B cell (primary cell): ENCODE measurements around the gene IGFN1. TPM values are rescaled to one million over a fixed set of nuclear protein-coding genes. Genes with fewer than 3 reads are reported as not detected.

Experiments used
- ATAC-seq: fragments of 200-7000 bp; cut with Tn5 transposase; one replicate; pipeline ENCODE4 v1.10.0; 2021; ENCODE audit warnings: low read depth, mild to moderate bottlenecking, moderate number of reproducible peaks, moderate library complexity
- CTCF ChIA-PET: fragments of 350-600 bp; sonication (Branson Sonifier 250); formaldehyde crosslinking; loops from one replicate; lab custom pipeline; 2021; ENCODE audit warnings: antibody characterized with exemption, inconsistent platforms; lab: Charles Lee
- POLR2A ChIA-PET: fragments of 350-600 bp; sonication (Branson Sonifier 250); formaldehyde crosslinking; loops from one replicate; lab custom pipeline; 2021; ENCODE audit warnings: antibody characterized with exemption; lab: Charles Lee
- DNase-seq: peaks from one replicate; pipeline ENCODE4 v3.0.0; 2013
- H2AFZ ChIP-seq: 2 replicates; pipeline ENCODE4 v1.6.1; 2012; ENCODE audit warnings: mild to moderate bottlenecking, low read depth, low read length; ENCODE audit not compliant: insufficient read depth, poor library complexity, severe bottlenecking
- H3K27ac ChIP-seq, 2 donors: 1 replicate in 1 of 2; 2 replicates in 1 of 2; pipeline ENCODE4 v1.5.1; 2012 to 2013; ENCODE audit warnings: low read length in 2 of 2, mild to moderate bottlenecking in 2 of 2, moderate library complexity in 1 of 2
- H3K27me3 ChIP-seq, 4 experiments: fragments of 200-600 bp in 1 of 4; sonication (generic) in 1 of 4; replicated peaks in 1 of 4; 1 replicate in 2 of 4; 2 replicates in 2 of 4; pipeline versions ENCODE4 v1.6.1 to v1.7.0; 2013 to 2016; ENCODE audit warnings: low read length in 3 of 4, mild to moderate bottlenecking in 2 of 4, mixed read lengths in 1 of 4, moderate library complexity in 1 of 4; ENCODE audit not compliant: insufficient read depth in 4 of 4, control insufficient read depth in 3 of 4; ENCODE audit errors: control extremely low read depth in 1 of 4
- H3K36me3 ChIP-seq, 2 experiments: replicated peaks in 1 of 2; 1 replicate in 1 of 2; 2 replicates in 1 of 2; pipeline versions ENCODE4 v1.6.1 to v1.7.1; 2013; ENCODE audit warnings: low read length in 1 of 2; ENCODE audit not compliant: insufficient read depth in 2 of 2, control insufficient read depth in 1 of 2; ENCODE audit errors: control extremely low read depth in 1 of 2, extremely low read depth in 1 of 2
- H3K4me1 ChIP-seq, 2 donors: fragments of 200-600 bp in 1 of 2; sonication (generic) in 1 of 2; 1 replicate in 1 of 2; 2 replicates in 1 of 2; pipeline versions ENCODE4 v1.5.1 to v1.6.1; 2013 to 2017; ENCODE audit warnings: low read length in 2 of 2; ENCODE audit not compliant: control insufficient read depth in 2 of 2, insufficient read depth in 2 of 2
- H3K4me2 ChIP-seq: replicated peaks from 2 replicates; pipeline ENCODE3; 2012; ENCODE audit warnings: mild to moderate bottlenecking, low read depth, low read length; ENCODE audit not compliant: poor library complexity, severe bottlenecking
- H3K4me3 ChIP-seq, 5 experiments: fragments of 200-600 bp in 1 of 5; sonication (generic) in 1 of 5; 1 replicate in 3 of 5; 2 replicates in 2 of 5; pipeline versions ENCODE4 v1.5.1 to v1.7.0; 2011 to 2016; ENCODE audit warnings: low read length in 4 of 5, mild to moderate bottlenecking in 4 of 5, low read depth in 2 of 5, control low read depth in 1 of 5, moderate library complexity in 1 of 5; ENCODE audit not compliant: insufficient read depth in 1 of 5; ENCODE audit errors: control extremely low read depth in 1 of 5, extremely low read depth in 1 of 5
- H3K79me2 ChIP-seq: fragments of 200-600 bp; sonication (generic); one replicate; pipeline ENCODE4 v1.6.0; 2016; ENCODE audit warnings: low read length; ENCODE audit not compliant: control insufficient read depth, insufficient read depth
- H3K9ac ChIP-seq: fragments of 200-600 bp; sonication (generic); 2 replicates; pipeline ENCODE4 v1.6.1; 2017; ENCODE audit warnings: mild to moderate bottlenecking, low read length, moderate library complexity
- H3K9me3 ChIP-seq, 3 donors: one replicate each; pipeline versions ENCODE4 v1.6.1 to v1.7.1; 2013; ENCODE audit warnings: low read length in 2 of 3; ENCODE audit not compliant: control insufficient read depth in 2 of 3, insufficient read depth in 1 of 3; ENCODE audit errors: control extremely low read depth in 1 of 3
- H4K20me1 ChIP-seq: 2 replicates; pipeline ENCODE4 v1.6.0; 2012; ENCODE audit warnings: mild to moderate bottlenecking, low read length; ENCODE audit not compliant: insufficient read depth, control insufficient read depth, poor library complexity, severe bottlenecking
- H3K27ac Mint-ChIP-seq: one replicate; pipeline ENCODE4 v1.8.0; 2021; ENCODE audit warnings: mixed read lengths
- H3K27me3 Mint-ChIP-seq: one replicate; pipeline ENCODE4 v1.8.0; 2021; ENCODE audit warnings: mixed read lengths
- H3K4me1 Mint-ChIP-seq: one replicate; pipeline ENCODE4 v1.8.0; 2021; ENCODE audit warnings: mixed read lengths
- H3K4me3 Mint-ChIP-seq: one replicate; pipeline ENCODE4 v1.8.0; 2021; ENCODE audit warnings: mixed read lengths
- H3K9me3 Mint-ChIP-seq: one replicate; pipeline ENCODE4 v1.8.0; 2022; ENCODE audit warnings: mixed read lengths; ENCODE audit not compliant: insufficient read depth
- EZH2 ChIP-seq: IDR thresholded peaks from 2 replicates; pipeline ENCODE4 v1.6.1; 2012; ENCODE audit warnings: borderline replicate concordance, low read depth, mild to moderate bottlenecking, moderate library complexity, low read length; ENCODE audit not compliant: insufficient read depth, poor library complexity, severe bottlenecking
- WGBS: methylation state at CpG from one replicate; pipeline ENCODE4 v1.1.5; 2013; ENCODE audit warnings: missing lambda C conversion rate; ENCODE audit not compliant: insufficient coverage; 5-methylcytosine and 5-hydroxymethylcytosine counted together
- intact Hi-C: fragments of 100-400 bp; cut with micrococcal nuclease; formaldehyde crosslinking; loops from one replicate; pipeline ENCODE4 v1.10.0; 2022
- polyA plus RNA-seq: library from polyadenylated mRNA; depleted of rRNA; stranded (reverse); fragments of >200 nt; gene quantifications from 2 replicates; pipeline ENCODE4 v1.2.3, GENCODE V29; 2012
- total RNA-seq, 2 donors: library from RNA; stranded (reverse); fragments of 120-200 nt in 1 of 2; gene quantifications; 1 replicate in 1 of 2; 2 replicates in 1 of 2; pipeline versions ENCODE4 v1.2.3 to v1.2.4, GENCODE V29; 2013 to 2022
- TF ChIP-seq, protein P1 (sequence below): fragments of 200-600 bp; IDR thresholded peaks from one replicate; pipeline ENCODE4 v1.8.0; 2022; ENCODE audit warnings: antibody characterized with exemption, mild to moderate bottlenecking

IGFN1 gene
- total and polyA plus RNA-seq, 2 donors (not counting 1 experiment from before 2014, with no cell fraction given) = not detected

- H4K20me1 ChIP-seq = no peaks in the 10 kb centered on the region
- intact Hi-C loops = no loop called here
- H3K79me2 ChIP-seq = no peaks in the 10 kb centered on the region
- DNase-seq (no peak), ATAC-seq (no peak)
- no peak for TF ChIP-seq EZH2
- no peaks in the 10 kb centered on the region for H3K4me1 ChIP-seq
- no peak overlapping the region for H2AFZ ChIP-seq
- H3K27ac ChIP-seq = no peak overlapping the region
- Mint-ChIP-seq H3K27me3 (peaks cover 57% of the 10 kb centered on the region), H3K4me1 (no peaks in the 10 kb centered on the region), H3K4me3 (no peak overlapping the region), H3K27ac (no peak overlapping the region), H3K9me3 (no peaks in the 10 kb centered on the region)
- H3K4me3 ChIP-seq = no peak overlapping the region
- no peak overlapping the region for H3K9ac ChIP-seq
- H3K27me3 ChIP-seq = peaks cover 0 to 21% (median 2%) of the 10 kb centered on the region in 4 experiments
- POLR2A ChIA-PET = no interaction called here
- H3K36me3 ChIP-seq = no peaks in the 10 kb centered on the region
- no peaks in the 10 kb centered on the region for H3K9me3 ChIP-seq
- no peak overlapping the region for H3K4me2 ChIP-seq
- CTCF ChIA-PET = no interaction called here
These were observed 75.7 kb downstream of the IGFN1 start for GRCh38 chr1:201266276-201266675.

DNA sequence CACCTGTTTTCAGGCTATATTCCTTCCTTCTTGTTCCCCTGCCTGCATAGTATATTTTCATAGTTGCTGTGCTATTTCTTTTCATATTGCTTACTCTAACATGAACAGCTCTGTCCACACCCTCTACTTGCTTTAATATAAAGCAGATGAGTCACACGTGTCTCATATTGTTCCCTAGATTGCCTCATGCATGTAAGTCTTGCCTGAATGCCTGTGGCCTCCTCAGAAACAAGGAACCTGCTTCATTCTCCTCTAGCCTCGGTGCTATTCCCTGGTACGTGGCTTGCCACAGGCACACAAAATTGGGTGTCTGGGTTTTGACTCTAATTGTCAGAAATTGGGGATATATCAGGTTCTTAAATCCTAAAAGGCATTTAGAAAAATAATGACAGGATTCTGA is 76.2 kb downstream of the IGFN1 start:
- H3K27ac Mint-ChIP-seq = no peak overlapping the region
- intact Hi-C loops = no loop called here

More for the DNA sequence above, 76.2 kb downstream of the IGFN1 start:
- H3K4me1 ChIP-seq = no peaks in the 10 kb centered on the region
- H3K9me3 Mint-ChIP-seq = no peaks in the 10 kb centered on the region
- POLR2A ChIA-PET = no interaction called here
- peaks cover 0 to 16% (median 2%) of the 10 kb centered on the region in 4 experiments for H3K27me3 ChIP-seq
- H3K27me3 Mint-ChIP-seq = peaks cover 52% of the 10 kb centered on the region
- no peak for TF ChIP-seq EZH2
- TF ChIP-seq, protein P1, sequence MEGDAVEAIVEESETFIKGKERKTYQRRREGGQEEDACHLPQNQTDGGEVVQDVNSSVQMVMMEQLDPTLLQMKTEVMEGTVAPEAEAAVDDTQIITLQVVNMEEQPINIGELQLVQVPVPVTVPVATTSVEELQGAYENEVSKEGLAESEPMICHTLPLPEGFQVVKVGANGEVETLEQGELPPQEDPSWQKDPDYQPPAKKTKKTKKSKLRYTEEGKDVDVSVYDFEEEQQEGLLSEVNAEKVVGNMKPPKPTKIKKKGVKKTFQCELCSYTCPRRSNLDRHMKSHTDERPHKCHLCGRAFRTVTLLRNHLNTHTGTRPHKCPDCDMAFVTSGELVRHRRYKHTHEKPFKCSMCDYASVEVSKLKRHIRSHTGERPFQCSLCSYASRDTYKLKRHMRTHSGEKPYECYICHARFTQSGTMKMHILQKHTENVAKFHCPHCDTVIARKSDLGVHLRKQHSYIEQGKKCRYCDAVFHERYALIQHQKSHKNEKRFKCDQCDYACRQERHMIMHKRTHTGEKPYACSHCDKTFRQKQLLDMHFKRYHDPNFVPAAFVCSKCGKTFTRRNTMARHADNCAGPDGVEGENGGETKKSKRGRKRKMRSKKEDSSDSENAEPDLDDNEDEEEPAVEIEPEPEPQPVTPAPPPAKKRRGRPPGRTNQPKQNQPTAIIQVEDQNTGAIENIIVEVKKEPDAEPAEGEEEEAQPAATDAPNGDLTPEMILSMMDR = no peak
- WGBS = 52% methylated on average over 2 of the region's 3 CpGs
- DNase-seq = no peak
- no peaks in the 10 kb centered on the region for H3K79me2 ChIP-seq
- H3K4me3 ChIP-seq = no peak overlapping the region
- no peak overlapping the region for H3K4me2 ChIP-seq
- H3K9me3 ChIP-seq = no peaks in the 10 kb centered on the region
- no peak for ATAC-seq
- H2AFZ ChIP-seq = no peak overlapping the region
- no peak overlapping the region for H3K27ac ChIP-seq
- no peaks in the 10 kb centered on the region for H3K4me1 Mint-ChIP-seq
- CTCF ChIA-PET = no interaction called here
- no peak overlapping the region for H3K9ac ChIP-seq
- H3K36me3 ChIP-seq = no peaks in the 10 kb centered on the region
- no peaks in the 10 kb centered on the region for H4K20me1 ChIP-seq
- H3K4me3 Mint-ChIP-seq = no peak overlapping the region
